GOT3 (cell line): ENCODE measurements around the gene FAXDC2.
"Not testable (repeated sequence)": the region's sequence is repeated elsewhere in the genome, so short reads cannot be mapped to it uniquely, and the experiment has no call there.

Source experiments
- DNase-seq: peaks from one replicate; lab custom pipeline; 2025; ENCODE audit warnings: mixed read lengths; lab: John Stamatoyannopoulos, UW

Gene FAXDC2

GRCh38 chr5:154861946-154862345 lies 11.5 kb upstream of the FAXDC2 start:
- no peak for DNase-seq

GRCh38 chr5:154860765-154861164 lies 10.4 kb upstream of the FAXDC2 start:
- no peak for DNase-seq

- no peak for DNase-seq
These were observed 9.7 kb upstream of the FAXDC2 start for GRCh38 chr5:154860123-154860522.

GRCh38 chr5:154858972-154859871 lies 8.8 kb upstream of the FAXDC2 start:
- no peak for DNase-seq

- DNase-seq: peak; percentile 98
These were observed 8.0 kb upstream of the FAXDC2 start, which contains the start of gene CNOT8 for GRCh38 chr5:154858297-154858971. CNOT8 (plus strand) TSS chr5:154858627; CDS start chr5:154863279, 4,652 bp downstream.

GRCh38 chr5:154857530-154858296 lies 7.3 kb upstream of the FAXDC2 start:
- DNase-seq: peak; percentile 98

DNA sequence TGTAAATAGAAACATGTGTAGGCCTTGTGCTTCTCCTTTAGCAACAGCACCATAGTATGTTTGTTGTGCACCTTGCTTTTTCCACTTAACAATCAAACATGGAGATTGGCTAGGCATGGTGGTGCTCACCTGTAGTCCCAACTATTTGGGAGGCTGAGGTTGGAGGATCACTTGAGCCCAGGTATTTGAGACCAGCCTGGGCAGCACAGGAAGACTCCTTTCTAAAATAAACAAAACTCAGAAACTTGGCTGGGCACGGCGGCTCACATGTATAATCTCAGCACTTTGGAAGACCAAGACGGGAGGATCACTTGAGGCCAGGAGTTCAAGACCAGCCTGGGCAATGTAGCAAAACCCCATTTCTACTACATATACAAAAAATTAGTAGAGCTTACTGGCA lies 948 bp upstream of the FAXDC2 start:
- no peak for DNase-seq

DNA sequence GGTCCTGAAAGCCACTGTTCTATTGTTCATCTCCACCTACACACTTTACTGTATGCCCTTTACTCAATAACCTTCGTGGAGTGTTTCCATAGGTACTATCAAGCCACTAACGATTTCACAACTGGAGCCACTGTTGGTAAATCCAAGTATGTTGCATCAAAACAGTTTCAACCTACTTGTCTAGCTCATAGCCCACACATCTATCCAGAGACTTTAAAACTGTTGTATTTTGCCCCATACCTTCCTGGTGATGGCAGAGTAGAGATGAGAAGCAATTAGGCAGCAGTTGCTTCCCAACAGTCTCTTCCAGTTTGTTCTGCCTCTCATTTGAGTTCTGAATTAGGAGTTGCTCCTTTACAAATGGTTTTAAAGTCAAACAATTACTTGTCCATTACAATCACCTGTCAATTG lies 607 bp downstream of the FAXDC2 start:
- DNase-seq: no peak

DNA sequence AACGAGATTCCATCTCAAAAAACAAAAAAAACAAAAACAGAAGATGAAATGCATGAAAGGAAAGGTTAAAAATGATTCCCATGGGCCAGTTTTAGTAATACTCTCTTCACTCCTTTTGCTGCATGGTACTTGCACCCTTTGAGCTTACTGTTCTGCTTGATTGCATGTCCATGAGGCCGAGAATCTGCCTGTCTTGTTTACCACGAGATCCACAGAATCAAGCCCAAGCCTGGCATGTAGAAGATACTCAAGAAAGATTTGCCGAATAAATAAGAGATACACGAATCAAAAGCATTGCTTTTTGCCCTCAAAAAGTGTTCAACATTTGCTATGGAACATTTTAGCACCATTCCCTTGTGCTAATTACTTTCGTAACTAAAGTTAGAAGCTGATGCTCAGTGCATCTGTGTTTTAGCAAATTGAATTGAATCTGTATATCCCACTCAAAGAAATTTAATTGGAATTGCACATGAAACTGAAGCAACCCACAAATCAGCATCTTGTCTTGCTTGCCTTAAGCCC lies 1.1 kb downstream of the FAXDC2 start:
- DNase-seq: no peak

- DNase-seq: no peak
These were observed 5.6 kb downstream of the FAXDC2 start for GRCh38 chr5:154844809-154845208.

DNA sequence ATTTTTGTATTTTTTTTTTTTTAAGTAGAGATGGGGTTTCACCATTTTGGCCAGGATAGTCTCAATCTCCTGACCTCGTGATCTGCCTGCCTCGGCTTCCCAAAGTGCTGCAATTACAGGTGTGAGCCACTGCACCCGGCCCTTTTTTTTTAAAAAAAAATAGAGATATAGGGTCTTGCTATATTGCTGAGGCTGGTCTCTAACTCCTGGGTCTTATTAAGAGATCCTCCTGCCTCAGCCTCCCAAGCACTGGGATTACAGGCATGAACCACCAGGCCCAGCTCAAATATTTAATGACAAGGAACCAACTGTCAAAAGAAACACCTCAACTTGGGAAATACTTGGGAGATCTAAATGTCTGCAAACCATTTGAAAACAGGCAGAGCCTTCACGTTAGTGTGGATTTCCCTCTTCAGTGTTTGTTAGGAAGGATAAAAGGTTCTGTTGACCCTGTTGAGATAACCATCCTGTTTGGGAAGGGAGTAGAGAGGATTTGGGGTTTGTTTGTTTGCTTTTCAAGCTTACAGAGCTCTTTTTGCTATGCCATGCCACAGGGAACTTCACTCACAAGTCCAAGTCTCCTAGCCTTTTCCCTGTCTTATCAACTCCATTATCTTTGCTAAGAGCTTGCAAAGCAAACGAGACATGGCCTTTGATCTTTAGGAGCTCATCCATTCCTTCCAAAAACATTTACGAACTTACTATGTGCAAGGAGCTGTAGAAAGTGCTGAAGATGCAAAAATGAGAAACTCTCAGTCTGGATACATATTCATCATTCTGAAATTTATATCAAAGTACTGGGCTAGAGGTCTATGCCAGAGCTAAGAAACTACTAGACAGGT lies 7.5 kb downstream of the FAXDC2 start:
- DNase-seq: no peak

- DNase-seq: no peak
These were observed 9.1 kb downstream of the FAXDC2 start for GRCh38 chr5:154841273-154841661.

DNA sequence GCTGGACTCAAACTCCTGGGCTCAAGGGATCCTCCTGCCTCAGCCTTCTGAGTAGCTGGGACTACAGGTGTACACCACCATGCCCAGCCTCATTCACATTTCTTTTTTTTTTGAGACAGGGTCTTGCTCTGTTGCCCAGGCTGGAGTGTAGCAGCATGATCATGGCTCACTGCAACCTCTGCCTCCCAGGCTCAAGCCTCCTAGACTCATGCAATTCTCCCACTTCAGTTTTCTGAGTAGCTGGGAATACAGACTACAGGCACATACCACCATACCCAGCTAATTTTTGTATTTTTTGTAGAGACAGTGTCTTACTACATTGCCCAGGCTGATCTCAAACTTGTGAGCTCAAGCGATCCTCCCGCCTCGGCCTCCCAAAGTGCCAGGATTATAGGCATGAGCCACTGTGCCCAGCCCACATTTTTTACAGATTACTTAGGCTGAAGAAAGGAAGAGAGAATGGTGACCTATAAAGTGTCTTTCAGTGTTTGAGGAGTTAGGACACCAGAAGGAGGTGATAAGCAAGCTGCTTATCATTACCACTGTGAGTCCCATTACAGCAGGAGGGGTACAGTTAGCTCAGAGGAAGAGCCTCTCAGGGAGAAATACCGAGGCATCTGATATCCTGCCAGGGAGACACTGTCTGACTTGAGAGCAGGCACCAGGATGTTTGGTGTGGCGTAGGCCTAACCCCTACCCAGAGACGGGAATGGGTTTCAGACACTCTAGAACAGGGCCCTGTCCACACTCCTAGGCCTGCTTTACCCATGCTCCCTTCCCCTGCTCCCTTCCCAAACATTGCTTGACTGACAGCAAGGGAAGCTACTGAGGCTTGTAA lies 9.7 kb downstream of the FAXDC2 start:
- DNase-seq: no peak

GRCh38 chr5:154837009-154837901 lies 13.1 kb downstream of the FAXDC2 start:
- no peak for DNase-seq

DNA sequence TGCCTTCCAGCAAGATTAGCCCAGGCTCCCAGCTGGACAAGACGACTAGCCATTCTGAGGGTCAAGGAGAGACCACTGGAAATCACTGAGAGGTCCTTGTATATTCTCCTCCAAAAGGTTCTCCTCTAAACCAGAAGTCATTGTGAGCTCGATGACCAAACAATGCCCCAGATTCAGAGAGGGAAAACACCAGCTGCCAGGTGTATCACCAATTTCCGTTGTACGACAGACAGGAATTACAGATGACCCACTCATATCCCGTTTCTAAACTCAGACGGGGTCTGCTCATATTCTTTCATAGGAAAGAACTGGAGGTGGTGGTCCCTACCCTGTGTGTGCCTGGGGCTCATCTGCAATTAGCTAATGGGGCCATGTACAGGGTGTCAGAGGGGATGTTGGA lies 14.2 kb downstream of the FAXDC2 start:
- no peak for DNase-seq

- not testable (repeated sequence) for DNase-seq
These were observed 14.7 kb downstream of the FAXDC2 start for GRCh38 chr5:154835701-154836052.

GRCh38 chr5:154834053-154834452 lies 16.4 kb downstream of the FAXDC2 start:
- no peak for DNase-seq

- DNase-seq: not testable (repeated sequence)
These were observed 17.6 kb downstream of the FAXDC2 start for GRCh38 chr5:154832804-154833203.

DNA sequence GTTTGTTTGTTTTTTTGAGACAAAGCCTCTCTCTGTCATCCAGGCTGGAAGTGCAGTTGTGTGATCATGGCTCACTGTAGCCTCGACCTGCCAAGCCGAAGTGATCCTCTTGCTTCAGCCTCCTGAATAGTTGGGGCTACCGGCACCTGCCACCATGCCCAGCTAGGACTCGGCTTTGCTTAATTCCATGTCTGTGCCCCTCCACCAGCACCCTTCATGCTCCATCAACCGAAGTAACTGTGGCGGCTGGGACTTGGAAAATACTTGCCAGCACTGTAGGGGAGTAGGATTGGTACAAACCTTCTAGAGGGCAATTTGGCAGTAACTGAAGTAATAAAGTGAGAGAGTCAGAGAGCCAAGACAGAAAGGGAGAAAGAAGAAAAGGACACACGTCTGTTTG lies 19.0 kb downstream of the FAXDC2 start:
- DNase-seq: no peak
